A549 (cell line): ENCODE data around the gene PNPLA2.

Experiments used
- CEBPB ChIP-seq, 2 experiments: fragments of >200 bp in 1 of 2; sonication (Bioruptor Twin) in 1 of 2; formaldehyde crosslinking in 1 of 2; IDR thresholded peaks; 2 replicates each; pipeline ENCODE4 v1.6.1; 2012 to 2016
- POLR2A ChIP-seq: IDR thresholded peaks from 2 replicates; pipeline ENCODE4 v1.6.1; 2012; ENCODE audit warnings: mild to moderate bottlenecking, low read length
- TF ChIP-seq, protein P1 (sequence below): IDR thresholded peaks from 2 replicates; pipeline ENCODE4 v1.6.1; 2012; ENCODE audit warnings: low read depth, borderline replicate concordance
- TF ChIP-seq, protein P2 (sequence below): fragments of >200 bp; sonication (Bioruptor Twin); formaldehyde crosslinking; IDR thresholded peaks from 3 replicates; pipeline ENCODE4 v1.6.1; 2016

DNA sequence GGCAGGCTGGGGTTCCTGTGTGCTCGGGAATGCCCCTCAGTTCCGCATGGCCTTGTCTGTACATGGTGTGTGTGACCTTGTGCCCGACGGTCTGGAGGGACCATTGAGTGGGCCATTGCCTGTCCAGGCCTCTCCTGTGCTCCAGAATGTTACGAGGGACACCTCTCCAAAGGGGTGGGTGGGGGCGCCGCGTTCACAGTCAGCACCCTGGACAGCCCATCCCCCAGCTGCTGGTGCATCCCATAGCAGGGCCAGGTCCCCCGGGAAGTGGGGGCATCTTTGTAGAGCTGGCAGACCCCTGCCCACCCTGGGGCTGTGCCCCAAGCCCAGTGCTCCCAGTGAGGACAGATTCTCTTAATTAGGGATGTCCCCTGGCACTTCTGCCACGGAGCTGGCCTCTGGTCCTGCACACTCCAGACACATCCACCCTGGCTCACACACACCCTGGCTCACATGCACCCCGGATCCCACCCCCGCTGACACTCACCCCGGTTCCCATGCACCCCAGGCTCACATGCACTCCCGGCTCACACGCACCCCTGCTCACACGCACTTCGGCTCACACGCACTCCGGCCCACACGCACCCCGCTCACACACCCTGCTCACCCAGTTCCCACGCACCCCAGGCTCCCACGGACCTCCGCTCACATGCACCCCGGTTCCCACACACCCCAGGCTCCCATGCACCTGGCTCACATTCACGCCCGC lies 39.5 kb downstream of the PNPLA2 start:
- TF ChIP-seq, protein P1, sequence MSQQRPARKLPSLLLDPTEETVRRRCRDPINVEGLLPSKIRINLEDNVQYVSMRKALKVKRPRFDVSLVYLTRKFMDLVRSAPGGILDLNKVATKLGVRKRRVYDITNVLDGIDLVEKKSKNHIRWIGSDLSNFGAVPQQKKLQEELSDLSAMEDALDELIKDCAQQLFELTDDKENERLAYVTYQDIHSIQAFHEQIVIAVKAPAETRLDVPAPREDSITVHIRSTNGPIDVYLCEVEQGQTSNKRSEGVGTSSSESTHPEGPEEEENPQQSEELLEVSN = no peak
- TF ChIP-seq, protein P2, sequence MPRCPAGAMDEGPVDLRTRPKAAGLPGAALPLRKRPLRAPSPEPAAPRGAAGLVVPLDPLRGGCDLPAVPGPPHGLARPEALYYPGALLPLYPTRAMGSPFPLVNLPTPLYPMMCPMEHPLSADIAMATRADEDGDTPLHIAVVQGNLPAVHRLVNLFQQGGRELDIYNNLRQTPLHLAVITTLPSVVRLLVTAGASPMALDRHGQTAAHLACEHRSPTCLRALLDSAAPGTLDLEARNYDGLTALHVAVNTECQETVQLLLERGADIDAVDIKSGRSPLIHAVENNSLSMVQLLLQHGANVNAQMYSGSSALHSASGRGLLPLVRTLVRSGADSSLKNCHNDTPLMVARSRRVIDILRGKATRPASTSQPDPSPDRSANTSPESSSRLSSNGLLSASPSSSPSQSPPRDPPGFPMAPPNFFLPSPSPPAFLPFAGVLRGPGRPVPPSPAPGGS = no peak
- TF ChIP-seq CEBPB (IDR thresholded peaks at IDR 0.05) = no peak
- no peak for TF ChIP-seq POLR2A
